DMS53 treated with DMSO at 0.1 percent for 48 hours (cell line): ENCODE results near the gene RANBP1.

Source experiments
- DNase-seq: peaks from one replicate; lab custom pipeline; 2025; ENCODE audit not compliant: unreplicated experiment; lab: John Stamatoyannopoulos, UW

Gene RANBP1

DNA sequence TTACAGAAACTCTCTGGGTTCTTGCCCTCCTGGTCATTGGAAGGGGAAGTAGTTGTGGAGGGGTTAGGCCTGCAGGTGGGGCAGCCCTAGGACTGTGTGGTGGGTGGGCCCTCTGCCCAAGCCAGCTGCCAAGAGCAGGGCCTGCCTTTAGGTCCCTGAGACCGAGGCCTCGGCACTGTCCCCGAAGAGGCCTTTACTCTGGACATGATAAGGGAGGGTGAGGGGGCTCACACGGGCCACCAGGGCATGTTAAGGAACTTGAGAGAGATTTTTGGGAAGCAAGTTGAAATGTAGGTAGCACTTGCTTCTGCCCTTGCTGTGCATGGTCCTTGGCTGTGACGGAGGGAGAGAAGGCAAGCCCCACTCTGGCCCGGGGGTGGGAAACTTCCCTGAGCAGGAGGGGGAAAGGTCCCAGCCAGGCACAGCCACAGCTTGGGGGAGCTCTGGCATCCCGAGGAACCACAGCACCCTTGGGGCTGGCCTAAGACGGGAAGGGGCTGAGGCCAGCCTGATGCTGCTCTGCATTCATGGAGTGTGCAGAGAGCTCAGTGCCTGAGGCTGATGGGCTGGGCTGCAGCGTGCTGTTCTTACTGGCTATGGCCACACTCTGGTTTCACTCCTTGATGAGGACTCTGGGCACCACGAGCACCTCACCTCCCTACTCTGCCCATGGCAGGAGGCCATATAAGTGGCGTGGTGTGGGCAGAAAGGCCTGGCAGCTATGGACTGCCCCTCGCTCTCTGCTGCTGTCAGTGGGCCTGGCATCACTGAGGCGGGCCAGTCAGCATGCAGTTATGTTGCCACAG is 7.8 kb upstream of the RANBP1 start:
- DNase-seq: no peak

DNA sequence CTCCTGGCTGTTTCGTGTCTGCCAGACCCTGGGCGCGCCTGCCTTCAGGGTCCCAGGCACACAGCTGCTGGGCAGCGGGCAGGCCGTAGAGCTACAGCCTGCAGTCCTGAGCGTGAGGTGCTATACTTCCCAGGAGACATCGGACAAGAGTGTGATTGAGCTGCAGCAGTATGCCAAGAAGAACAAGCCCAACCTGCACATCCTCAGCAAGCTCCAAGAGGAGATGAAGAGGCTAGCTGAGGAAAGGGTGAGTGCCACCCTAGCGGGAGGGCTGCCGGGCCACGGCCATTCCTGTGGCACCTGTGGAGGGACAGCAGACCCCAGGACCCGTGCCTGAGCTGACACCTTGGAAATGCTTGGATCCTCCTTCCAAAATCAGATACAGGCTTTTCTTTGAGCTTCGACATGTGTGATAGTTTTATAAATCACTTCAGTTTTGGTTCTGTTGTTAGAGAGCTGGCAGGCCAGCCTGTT is 7.1 kb upstream of the RANBP1 start:
- no peak for DNase-seq

DNA sequence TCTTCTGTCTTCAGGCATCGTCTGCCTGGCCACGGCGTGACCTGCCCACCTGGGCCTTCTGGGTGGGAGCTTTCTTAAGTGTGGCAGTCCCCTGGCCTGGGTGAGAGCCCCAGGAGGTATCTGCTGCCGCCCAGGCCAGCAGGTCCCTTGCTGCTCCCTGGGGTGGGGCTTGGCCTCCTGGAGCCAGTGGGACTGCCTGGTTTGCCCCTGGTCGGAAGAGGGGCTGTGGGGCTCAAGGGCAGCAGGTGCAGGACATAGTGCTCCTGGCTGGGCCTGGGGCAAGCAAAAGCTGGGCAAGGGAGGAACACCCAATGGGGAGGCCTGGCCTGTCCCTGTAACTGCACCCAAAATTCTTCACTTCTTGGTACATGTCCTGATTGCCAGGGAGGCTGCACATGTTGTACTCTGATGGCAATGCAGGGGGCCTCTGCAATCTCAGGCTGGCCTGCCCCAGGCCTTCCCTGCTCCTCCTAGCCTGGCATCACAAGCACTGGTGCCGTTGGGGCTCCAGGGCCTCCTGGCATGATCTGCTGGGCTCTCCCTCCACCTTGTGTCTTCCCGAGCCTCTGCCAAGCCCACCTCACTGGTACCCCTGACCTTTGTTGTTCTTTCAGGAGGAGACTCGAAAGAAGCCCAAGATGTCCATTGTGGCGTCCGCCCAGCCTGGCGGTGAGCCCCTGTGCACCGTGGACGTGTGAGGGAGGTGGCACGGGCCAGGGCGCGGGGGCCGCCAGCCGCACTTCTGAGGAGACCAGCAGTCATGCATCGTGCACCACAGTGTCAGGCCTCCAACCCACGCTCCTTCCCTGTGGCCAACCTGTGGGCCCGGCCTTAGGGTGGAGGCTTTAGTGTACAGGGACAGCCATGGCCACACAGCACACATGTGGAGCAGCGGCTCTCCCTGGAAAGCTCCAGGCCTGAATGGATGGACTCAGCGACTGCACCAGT is 6.2 kb upstream of the RANBP1 start:
- no peak for DNase-seq

DNA sequence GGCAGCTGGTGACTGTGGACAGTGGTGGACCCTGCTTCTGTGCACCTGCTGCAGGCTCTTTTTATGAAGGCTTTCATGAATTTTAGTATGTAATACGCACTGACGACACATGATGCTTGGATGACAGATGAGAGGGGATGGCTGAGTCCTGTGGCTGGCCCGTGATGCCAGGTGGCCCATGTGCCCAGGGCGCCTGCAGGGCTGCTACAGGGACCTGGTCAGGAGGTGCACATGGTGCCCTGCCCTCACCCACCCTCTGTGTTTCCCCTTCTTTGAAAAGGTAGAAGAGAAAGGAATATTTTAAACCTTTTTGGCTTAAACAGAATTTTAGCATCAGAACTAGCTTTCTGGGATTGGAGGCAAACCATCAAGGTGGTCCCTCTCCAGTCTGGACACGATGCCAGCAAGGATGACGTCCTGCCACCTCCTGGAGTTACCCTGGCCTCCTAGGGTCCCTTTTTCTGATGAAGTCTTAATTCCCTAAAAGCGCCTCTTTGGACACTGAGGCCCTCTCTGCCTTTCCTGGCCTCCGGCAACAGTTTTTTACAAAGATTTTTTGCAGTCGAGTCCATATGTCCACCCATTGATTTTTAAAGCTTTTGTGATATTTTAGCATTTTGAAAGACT is 5.4 kb upstream of the RANBP1 start:
- no peak for DNase-seq

DNA sequence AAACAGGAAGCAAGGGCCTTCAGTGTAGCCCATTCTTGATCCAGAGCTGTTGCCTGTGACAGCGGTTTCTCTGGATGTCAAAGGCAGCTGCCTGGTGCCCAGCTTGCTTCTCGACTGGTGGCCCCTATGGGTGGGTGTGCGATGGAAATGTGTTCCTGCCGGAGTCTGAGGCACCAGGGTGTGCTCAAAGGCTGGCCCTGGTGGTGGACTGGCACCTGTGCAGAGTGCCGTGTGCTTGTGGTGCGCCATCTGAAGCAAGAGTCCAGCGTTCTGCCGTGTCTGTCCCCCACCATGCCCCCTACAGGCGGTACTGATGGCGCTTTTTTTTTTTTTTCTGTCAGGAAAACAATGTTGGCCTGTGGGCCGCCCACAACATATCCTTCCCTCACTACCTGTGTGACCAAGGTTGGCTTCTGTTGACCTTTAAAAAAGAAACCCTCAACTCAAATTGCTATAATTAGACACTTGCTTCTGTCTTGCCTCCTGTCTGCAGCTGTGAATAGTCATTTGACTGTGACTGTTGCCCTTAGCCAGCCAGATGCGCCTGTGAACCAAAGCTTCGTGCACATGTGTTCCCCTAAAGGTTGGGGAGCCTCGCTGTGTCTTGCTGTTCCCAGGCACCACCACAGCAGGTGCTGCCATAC is 4.7 kb upstream of the RANBP1 start:
- no peak for DNase-seq

DNA sequence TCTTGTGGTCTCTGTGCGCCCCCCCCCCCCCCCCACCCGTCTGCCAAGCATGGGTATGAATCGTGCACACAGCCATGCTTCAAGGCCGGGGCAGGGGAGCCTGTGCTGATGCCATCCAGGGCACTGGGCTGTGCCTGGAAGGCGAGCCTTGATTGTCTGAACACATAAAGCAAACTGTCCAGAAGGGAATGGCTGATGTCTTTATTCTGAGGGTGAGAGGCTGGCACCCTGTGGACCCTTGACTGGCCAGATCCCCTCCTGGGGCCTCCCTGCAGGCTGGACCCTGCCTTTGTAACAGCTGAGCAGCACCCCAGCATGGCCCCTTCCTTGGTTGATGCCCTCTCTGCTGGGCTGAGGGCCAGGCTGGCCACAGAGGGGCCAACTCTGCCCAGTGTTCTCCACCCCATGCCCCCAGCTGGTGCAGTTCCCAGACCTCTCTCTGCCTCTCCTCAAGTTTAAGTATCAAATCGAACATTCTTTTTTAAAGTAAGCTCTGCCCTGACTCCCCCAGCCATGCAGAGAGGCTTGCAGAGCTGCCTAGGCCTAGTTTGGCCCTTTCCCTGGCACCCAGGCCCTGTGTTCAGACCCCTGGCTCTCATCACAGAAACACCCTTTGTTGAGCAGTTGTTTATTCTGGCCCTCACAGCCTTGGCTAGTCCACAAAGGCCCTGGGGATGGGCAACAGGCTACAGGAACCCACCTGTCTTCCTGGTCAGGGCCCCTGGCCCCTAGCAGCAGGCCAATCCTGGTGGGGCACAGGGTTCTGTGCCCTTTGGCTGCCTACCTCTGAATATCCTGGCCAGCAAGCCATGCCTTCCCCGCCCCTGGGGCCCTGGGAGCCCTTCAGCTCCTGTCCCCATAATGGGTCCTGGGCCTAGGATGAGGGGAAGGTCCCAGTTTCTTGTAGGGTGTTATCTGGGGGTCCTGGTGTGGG is 3.9 kb upstream of the RANBP1 start:
- no peak for DNase-seq

DNA sequence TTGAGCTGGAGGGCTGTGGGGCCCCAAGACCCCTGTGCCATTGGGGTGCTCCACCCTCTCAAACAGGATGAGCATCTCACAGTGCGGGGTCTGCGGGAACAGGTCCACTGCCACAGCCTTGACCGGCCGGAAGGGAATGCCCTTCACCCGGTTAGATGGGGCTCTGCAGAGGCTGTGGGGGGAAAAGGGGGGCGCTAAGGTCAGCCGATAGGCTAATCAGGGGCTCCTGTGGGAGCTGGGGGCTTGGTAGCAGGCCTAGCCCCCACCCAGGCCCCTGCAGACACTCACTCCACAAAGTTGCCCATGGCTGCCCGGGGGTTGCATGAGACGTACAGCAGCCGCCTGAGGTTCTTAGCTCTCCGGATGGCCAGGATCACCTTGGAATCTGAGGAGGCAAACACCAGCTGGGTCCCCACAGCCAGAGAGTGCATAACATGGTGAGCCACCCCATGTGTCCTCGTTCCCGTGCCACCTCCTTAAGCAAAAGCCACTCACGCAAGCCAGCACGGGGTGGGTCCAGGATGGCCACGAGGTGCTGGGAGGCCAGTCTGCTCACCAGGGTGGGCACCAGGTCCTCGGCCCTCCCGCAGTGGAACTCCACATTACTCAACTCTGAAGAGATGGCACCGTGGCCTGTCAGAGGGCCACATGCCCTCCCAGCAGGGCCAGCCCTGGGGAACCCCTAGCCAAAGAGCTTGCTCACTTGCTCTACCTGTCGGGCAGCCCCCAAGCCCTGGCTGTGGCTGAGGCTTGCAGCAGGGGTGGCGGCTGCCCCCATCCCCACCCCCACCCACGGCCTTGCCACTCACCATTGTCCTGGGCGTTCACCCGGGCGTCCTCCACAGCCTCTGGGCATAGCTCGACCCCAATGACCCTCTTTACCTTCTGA is 3.0 kb upstream of the RANBP1 start:
- DNase-seq: no peak

DNA sequence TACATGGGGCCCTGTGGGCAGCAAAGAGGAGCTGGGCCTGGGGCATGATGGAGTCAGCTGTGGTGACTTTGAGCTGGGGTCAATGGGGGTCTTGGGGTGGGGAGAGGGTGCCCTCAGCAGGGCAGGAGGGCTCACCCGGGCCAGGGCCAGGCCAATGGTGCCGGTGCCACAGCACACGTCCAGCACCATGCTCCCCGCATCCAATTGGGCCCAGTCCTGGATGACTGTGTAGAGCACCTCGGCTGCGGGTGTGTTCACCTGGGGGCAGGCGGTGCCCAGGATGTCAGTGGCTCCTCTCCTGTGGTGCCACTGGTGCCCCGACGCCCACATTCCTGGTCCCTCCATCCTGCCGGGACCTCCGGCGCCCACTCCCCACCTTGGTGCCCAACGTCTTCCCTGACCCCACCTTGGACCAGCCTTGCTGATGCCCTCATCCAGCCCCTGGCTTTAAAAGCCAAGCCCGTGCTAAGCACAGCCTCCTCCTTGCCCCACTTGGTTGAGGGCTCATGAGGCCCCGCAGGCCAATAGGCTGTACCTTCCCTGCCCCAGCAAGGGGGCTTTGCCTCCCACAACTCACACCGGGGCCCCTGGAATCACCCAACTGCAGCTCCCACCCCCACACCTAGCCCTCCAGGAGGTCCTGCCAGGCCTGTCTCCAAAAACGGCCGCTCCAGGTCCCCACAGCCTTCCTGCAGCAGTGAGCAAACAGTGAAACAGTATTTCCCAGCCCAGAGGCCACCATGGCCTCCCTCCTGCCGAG is 2.2 kb upstream of the RANBP1 start:
- DNase-seq: no peak

DNA sequence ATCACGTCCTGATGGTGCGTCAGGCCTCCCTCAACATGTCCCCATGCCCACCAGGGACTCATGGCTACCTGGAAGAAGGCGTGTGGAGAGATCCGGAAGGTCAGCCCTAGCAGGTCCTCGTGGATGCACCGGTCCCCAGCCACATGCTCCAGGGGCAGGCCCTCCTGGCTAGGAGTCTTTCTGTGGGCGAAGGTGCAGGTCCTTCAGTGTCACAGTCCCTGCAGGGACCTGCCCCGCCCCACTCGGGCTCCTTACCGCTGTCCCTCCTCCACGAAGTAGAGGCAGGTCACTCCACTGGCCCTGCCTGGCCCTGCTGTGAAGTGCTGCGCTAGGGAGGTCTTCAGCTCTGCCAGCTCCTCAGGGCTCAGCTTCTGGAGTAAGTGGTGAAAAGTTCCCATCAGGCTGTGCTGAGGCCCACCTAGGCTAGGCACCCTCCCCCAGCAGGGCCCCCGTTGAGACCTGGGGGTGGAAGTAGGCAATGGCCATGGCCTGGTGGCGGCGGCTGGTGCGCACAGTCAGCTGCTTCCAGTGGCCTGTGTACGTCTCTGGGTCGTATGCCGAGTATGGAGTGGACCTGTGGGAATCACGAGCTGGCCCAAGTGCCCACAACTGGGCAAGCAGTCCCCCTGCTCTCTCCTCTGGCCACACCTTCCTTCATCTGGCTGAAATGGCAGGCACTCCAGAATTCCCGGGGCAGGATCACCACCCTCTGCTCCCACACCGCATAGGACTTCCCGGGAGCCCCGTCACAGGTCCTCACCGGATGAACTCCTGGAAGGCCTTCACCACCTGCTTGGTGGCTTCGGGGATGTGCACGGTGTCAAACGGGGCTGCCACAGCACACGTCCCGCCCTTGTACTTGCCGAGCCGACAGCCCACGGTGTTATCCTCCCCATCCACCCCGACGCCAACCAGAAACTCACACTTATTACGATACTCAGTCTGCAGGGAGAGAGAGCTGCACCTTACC is 1.1 kb upstream of the RANBP1 start:
- no peak for DNase-seq

DNA sequence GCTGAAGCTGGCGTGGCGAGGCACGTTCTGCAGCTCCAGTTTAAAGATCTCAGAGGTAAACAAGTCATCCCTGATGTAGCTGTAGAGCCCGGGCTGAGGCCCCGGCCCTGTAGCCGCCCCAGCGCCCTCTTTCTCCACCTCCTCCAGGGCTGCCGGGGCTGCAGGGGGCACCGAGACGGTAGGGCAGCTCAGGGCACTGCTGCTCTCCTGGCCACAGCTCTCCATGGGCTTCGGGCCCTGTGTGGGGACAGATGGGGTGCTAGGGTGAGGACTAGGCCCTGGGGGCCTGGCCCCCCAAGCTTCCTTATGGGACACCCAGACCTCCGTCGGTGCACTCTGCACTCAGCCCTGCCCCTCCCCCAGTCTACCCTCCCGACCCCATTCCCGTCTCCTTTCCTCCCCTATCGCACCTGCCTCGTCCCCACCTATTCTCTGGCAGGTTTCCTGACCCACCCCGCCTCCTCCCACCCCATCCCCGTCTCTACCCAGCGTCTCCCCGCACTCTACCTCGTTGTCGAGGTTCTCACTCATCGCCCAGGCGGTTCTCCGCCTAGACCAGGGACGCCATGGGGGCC is 559 bp downstream of the RANBP1 start:
- no peak for DNase-seq

DNA sequence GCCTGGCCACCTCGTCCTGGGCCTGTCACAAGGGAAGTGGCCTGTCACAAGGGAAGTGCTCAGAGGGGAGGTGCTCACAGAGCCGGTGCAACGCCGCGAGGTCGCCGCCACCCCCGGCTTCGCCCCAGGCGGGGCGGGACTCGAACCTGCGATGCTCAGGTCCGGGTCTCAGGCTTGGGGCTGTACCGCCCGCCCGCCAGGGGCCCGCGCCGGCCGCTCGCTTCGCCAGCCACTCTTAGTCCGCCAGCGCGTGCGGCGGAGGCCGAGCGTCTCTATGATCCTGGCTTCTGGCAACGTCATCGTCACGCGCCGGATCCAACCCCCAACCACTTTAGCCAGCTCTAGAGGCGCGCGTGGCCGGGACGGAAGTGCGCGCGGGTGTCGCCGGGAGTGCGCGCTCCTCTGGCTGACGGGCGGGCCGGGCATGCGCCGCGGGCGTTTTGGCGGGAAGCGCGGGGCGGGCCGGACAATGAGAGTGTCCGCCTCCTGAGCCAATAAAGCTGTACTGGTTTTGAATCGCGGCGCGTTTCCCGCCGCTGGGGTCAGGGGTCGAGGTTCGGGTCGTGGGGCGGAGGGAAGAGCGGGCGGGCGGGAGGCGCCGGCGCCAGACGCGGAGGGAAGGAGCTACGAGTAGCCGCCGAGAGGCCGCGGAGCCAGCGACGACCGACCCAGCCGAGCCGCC is 1.2 kb downstream of the RANBP1 start, which contains the start of gene TRMT2A:
Gene TRMT2A (minus strand): TSS at position 276 of the 682 bp plus-strand sequence. CDS start 320 bp downstream, outside the sequence.
- peak; percentile 63 for DNase-seq

DNA sequence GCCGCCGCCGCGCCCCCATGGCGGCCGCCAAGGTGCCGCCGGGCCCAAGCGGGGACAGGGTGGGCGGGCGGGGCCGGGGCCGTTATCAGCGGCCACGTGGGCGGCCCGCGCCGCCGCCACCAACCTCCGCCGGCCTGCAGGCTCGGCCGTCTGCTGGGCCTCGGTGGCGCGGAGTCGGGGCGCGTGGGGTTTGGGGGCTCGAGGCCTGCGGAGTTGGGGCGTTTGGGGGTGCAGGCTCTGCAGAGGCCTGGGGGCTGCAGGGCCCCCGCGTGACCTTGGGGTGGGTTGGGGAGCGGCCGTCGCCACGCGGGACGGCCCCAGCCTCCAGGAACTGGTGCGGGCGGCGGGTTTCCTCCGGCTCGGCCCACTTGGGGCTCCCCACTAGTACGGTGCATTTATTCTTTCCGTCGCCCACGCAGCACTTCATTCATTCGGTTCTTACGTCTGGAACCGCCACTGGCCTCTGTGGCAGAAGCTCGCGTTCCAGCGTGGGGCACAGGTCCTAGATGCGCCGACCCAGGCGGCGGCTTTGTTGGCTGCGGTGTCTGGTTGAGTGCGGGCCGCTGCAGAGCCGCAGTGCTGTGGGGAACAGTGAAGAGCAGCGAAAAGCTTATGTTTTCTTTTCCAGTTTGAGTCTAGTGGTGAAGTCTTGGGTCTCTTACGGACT is 1.9 kb downstream of the RANBP1 start:
- DNase-seq: no peak

DNA sequence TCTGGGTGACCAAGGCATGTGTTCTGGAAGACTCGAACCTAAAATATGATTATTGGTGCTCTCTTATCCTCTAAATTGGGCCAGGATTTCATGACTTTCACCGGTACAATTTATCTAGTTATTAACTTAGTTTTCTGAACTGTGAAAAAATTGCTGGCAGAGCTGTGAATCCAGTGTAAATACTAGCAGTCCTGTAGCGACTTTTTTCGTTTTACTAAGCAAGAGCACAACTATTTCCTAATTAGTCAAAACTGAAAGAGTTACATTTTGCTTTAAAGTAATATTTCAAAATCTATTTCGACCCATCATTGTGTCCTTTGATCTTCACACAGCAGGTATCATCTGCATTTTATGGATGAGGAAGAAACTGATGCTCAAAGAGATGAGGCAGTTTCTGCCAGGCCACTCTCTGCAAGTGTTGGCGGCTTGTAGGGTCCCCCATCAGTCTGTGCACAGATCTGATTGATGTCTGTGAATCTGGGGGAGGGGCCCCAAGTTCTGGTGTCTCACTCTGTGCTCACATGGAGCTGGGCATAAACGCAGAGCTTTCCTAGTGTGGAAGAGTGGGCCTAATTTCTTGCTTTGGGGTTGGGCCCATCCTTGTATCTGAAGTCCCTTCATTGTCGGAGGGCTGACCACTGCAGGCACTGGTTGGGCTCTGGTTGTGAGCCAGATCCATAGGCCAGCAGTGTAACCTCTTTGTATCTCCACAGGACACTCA is 2.6 kb downstream of the RANBP1 start:
- no peak for DNase-seq

DNA sequence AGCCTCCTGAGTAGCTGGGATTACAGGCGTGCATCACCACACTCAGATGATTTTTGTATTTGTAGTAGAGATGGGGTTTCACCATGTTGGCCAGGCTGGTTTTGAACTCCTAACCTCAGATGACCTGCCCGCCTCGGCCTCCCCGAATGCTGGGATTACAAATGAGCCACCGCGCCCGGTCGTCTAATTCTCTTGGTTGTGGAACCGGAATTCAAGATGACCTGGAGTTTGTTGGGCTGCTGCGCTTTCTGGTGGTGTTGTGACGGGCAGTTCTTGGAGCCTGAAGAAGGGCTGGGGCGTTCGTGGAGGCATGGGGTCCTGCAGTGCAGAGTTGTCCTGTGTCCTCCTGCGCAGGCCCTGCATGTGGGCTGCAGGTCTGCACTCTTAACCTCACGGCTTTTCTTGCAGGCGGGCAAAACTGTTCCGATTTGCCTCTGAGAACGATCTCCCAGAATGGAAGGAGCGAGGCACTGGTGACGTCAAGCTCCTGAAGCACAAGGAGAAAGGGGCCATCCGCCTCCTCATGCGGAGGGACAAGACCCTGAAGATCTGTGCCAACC is 6.0 kb downstream of the RANBP1 start:
- no peak for DNase-seq
